EL (cell line): ENCODE measurements around the gene MATCAP1.
A peak's percentile ranks its signal among the peaks of the same experiment; 100 is the strongest.

Experiments
- DNase-seq: peaks from one replicate; pipeline ENCODE4 v3.0.0-alpha.2; 2016

The MATCAP1 gene

DNA sequence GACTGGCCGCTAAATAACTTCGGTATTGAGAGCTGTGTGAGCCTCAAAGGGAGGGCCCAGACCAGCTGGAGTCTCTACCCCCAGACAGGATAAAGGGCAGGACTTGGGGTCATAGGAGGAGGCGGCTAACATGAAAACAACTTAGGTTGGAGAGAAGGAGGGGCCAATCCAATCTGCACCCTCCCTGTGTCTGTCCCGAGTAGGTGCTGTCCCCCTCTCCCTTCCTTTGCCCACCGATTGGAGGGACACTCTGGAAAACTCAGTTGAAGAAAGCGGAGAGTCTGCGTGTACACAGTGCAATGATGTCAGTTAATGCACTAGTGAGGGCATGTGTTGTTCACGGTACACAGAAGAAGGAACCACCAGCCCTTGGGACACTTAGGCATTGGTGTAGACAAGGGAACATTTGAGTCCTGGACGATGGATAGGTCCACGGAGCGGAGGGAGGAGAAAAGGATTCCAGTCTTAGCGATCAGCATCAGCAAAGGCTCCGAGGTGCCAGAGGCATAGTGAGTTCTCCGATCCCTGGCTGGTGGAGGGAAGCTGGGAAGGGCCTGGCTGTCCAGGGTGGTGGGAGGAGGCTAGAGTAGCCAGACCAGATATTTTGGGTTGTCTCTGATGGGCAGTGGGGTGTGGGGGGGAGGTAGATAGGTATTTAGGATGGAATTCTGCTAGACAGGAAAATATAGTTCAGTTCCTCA, 12.7 kb downstream of the MATCAP1 start:
- DNase-seq, result no peak

GRCh38 chr16:67170168-67170948, 13.4 kb downstream of the MATCAP1 start, which contains the start of gene NOL3:
NOL3 (plus strand) TSS chr16:67170538.
- peak; percentile 86 for DNase-seq

DNA sequence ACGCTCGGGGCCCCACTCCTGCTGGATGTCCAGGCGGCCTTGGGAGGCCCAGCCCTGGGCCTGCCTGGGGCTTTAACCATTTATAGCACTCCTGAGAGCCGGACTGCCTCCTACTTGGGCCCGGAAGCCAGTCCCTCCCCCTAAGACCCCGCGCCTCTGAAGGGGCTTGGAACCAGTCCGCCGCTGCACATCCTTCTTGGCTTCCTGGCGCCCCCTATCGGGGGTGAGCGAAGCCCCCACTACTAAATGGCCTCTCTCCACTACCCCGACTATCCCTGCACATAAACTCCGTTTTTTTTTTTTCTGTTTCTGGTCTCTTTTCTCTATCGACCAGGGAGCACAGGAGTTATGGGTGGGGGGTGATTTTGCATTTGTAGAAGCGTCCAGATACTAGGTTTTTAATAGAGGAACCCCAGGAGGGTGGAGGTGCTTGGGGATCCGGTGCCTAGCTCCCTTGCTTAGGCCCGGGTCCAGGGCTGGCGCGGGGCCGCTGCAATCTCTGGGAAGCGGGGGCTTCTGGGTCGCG, 14.1 kb downstream of the MATCAP1 start:
- DNase-seq, result peak; percentile 42

DNA sequence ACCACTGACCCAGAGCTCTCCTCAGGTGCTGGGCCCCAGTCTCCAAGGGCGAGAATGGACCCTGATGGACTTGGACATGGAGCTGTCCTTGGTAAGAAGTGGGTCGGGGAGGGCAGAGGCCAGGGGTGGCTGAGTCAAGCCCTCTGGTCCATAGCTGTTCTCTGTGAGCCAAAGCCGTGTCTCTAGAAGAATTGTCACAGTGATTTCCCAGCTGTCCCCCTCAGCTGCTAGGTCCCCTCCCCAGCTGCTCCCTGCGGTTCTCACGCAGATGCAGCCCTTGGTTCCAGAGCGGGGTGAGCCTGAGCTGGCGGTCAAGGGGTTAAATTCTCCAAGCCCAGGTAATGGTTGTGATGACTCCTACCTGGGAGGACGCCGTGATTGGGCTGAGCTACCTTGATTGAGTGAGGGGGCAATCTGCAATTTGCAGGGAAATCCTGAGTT, 14.7 kb downstream of the MATCAP1 start:
- no peak for DNase-seq

- no peak for DNase-seq
Measured at GRCh38 chr16:67167588-67167987, 16.2 kb downstream of the MATCAP1 start.

DNA sequence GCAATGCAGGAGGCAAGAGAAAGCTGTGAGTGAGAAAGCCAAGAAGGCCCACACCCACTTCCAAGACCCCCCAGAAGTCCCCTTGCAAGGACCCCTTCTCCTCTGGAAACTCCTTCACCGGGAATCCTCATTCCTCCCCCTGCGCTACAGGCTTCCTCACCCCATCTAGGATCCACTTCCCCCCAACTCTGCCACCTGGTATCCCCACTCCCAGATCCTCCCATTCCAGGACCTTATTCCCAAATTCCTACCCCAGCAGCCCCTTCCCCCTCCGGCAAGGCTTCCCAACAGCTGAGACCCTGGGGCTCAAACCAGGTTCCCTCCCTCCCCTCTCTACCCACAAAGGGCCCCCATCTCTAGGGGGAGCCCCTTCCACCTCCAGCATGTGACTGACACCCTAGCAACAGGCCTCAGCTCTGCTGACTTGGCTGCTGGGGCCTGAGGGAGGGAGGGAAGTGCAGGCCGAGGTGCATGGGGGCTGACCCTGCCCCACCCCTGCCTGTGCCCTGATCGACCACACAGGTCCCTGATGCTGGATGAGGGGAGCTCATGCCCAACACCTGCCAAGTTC, 17.1 kb downstream of the MATCAP1 start:
- no peak for DNase-seq

DNA sequence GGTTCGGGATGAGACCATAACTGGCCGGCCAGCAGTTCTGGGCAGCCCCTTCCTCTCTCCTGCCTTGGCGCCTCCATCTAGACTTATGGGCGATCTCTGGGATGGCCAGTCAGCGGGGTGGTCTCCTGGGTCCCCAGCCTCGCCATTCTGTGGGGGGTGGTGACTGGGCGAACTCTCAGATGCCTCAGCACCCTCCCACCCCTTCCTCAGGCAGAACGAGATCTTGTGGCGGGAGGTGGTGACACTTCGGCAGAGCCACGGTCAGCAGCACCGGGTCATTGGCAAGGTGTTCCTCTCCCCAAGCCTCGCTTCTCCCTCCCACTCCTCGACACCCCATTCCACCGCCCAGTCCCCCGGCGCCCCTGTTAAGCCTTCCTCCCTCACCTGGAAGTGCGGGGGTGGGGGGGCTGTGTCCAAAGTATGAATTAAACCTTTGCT, 17.6 kb downstream of the MATCAP1 start:
- DNase-seq, result no peak

DNA sequence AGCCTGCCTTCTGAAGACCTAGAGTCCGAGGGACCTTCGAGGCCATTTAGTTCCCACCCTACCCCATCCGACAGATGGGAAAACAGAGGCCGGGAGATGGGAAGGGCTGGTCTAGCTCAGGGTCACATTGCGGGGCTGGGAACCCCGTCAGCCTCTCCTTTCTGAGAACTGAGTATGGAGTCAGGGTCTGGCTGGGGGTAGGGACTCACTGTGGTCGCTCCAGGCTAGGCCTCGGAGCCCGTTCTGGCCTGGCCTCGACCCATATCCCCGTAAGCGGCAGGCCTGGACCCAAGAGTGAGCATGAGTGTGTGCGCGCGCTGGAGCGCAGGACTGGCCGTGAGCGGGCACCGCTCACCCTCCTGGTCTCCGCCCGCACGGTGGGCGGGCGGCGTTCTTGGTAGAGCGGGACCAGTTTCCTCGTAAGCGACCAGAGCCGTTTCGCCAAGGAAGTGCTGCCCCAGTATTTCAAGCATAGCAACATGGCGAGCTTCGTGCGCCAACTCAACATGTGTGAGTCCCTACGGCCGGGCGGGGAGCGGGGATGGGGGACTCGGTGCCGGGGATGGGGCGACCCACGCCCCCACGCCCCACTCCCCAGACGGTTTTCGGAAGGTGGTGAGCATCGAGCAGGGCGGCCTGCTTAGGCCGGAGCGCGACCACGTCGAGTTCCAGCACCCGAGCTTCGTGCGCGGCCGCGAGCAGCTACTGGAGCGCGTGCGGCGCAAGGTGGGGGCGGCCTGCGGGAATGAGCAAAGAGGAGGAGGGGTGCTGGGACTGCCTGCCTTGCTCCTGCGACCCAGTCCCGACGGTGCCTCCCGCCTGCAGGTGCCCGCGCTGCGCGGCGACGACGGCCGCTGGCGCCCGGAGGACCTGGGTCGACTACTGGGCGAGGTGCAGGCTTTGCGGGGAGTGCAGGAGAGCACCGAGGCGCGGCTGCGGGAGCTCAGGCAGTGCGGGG, 18.4 kb downstream of the MATCAP1 start:
- no peak for DNase-seq

- peak; percentile 36 for DNase-seq
Measured at GRCh38 chr16:67164599-67165061, 19.1 kb downstream of the MATCAP1 start, which contains the start of gene HSF4. HSF4 (plus strand) TSS chr16:67164745; CDS start chr16:67164812, 67 bp downstream.

- no peak for DNase-seq
Measured at GRCh38 chr16:67163999-67164558, 19.7 kb downstream of the MATCAP1 start.

DNA sequence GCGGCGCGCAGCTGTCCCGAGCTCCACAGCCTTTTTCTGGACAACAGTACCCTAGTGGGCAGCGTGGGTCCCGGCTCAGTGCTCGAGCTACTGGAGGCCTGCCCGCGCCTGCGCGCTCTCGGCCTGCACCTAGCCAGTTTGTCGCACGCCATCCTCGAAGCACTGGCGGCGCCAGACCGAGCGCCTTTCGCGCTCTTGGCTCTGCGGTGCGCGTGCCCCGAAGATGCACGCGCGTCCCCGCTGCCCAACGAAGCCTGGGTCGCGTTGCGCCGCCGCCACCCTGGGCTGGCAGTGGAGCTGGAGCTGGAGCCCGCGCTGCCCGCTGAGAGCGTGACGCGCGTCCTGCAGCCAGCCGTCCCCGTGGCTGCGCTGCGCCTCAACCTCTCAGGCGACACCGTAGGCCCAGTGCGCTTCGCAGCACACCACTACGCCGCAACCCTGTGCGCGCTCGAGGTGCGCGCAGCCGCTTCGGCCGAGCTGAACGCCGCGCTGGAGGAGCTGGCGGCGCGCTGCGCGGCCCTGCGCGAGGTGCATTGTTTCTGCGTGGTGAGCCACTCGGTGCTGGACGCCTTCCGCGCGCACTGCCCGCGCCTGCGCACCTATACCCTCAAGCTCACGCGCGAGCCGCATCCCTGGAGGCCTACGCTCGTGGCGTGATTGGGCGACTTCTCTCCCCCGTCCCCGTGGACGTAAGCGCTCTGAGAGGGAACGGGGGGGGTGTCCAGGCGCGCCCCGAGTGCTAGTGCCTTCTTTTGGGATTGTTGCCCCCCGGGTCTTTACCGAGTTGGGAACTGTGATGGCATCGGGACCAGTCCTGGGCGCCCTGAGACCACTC, 20.4 kb downstream of the MATCAP1 start:
- DNase-seq, result peak; percentile 48

GRCh38 chr16:67162506-67163163, 21.1 kb downstream of the MATCAP1 start:
- DNase-seq, result no peak

- no peak for DNase-seq
Measured at GRCh38 chr16:67161595-67162058, 22.1 kb downstream of the MATCAP1 start.

GRCh38 chr16:67158637-67159600, 24.8 kb downstream of the MATCAP1 start:
- peak; percentile 59 for DNase-seq

GRCh38 chr16:67157892-67158635, 25.7 kb downstream of the MATCAP1 start:
- no peak for DNase-seq

- DNase-seq, result no peak
Measured at GRCh38 chr16:67157106-67157748, 26.5 kb downstream of the MATCAP1 start.

DNA sequence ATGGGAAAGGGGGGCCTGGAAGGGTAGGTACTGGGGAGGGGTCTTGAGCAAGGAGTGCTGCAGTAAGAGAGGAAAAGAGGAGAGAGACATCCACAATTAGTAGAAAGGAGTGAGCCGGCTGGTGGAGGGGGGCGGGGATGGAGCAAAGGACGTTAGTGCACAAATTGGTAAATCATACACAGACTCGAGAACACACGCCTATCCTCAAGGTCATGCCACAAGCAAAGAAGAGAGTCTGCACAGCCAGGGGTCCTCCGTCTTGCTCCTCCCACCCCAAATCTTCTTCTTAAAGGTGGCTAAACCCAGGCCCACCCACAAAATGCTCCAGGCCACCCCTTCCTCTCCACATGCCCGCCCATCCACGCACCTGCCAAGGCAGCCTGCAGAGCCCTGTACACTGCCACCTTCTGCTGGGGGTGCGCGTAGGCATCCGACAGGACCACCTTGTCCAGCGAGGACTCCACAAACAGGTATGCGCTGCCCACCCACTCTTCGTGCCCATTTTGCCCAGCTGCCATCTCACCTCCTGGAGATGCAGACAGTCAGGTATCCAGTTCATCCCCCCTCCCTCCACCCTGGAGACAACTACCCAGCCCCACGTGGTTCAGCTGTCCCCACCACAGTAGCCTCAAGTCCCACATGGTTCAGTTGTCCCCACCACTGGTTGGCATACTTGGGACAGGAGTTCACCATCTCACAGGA, 27.5 kb downstream of the MATCAP1 start:
- no peak for DNase-seq
